ENCODE data around the gene NMU.
"Not testable (repeated sequence)": the region's sequence is repeated elsewhere in the genome, so short reads cannot be mapped to it uniquely, and the experiment has no call there.

Gene NMU

DNA sequence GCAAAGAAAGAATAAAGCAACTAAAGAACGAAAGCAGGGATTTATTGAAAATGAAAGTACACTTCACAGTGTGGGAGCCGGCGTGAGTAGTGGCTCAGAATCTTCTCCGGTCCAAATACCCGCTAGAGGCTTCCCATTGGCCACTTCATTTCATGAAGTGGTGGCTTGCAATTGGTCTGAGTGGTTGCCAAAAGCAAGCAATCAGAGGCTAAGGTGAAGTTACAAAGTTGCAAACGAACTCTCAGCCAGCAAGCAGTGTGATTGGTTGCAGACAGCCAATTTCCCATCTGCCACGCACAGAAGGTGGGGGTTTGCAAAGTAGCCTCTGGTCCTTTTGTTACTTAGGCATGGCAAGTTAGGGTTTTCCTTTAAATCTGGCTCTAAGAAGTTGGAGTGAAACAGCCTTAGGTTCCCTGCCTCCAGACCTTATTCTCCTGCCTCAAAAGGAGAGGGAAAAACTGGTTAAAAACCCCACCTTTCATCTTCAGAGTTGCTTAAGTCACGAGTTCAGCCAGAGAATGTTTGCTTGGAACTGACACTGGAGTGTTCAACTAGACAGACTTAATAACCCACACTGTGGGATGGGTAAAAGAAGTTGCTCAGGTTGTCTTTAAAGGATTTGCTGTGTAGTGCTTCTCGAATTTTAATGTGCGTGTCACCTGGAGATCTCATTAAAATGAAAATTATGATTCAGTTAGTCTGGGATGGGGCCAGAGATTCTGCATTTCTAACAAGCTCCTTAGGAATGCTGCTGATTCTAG, 82.5 kb downstream of the NMU start:
- DNase-seq: no peak

DNA sequence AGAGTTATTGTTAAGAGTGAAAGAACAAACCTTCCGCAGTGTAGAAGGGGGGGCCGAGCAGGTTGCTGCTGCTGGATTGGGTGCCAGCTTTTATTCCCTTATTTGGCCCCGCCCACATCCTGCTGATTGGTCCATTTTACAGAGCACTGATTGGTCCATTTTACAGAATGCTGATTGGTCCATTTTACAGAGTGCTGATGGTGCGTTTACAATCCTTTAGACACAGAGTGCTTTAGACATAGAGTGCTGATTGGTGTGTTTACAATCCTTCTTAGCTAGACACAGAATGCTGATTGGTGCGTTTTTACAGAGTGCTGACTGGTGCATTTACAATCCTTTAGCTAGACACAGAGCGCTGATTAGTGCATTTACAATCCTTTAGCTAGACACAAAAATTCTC, 84.1 kb downstream of the NMU start:
- DNase-seq: not testable (repeated sequence)

DNA sequence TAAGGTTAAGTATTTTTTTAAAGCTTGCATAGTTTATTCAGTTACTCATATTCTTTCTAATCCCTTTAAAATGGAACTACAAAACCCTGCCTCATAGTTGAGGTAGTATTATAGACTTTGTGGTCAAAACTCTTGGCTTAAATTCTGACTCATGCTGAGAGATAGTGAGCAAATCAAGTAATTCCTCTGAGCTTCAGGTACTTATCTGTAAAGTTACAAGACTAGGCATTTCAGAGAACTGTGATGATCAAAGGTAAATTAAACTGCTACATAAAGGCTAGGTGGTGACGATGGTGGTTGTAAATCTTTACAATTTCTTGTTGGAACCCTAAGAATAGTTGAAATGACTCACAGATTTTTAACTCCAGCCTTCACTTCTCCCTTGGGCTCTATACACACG, 86.2 kb downstream of the NMU start:
- no peak for DNase-seq

DNA sequence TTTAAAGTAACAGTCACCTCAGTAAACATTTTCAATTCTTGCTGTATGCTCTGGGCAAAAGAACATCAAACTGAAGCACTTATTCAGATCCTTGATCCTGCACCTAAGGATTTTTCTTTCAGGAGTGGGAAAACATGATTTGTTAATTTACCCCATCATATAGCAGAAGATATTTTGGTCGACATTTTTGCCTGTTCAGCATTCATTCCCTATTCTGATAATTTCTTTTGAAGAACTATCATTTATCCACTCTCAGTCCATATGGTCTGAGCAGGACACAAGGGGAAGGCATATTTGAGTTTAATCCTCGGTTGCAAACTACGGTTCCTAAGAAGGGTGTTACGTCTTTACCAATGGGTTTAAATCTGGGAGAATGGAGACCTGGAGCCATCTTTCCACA, 88.2 kb downstream of the NMU start:
- DNase-seq: no peak

DNA sequence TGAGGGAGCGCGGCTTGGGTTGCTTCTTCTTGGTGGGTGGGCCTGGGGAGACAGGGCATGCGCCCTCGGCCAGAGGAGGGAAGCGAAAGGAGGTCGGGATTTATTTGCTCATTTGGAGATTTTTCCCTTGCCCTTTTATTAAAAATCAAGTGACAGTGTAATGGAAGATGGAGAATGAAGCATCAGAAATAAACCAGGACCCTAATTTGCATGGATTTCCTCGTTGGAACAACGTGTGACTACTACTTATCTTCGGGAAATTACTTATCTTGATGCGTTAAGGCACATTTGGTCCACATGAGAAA, 88.7 kb downstream of the NMU start:
- DNase-seq: no peak

DNA sequence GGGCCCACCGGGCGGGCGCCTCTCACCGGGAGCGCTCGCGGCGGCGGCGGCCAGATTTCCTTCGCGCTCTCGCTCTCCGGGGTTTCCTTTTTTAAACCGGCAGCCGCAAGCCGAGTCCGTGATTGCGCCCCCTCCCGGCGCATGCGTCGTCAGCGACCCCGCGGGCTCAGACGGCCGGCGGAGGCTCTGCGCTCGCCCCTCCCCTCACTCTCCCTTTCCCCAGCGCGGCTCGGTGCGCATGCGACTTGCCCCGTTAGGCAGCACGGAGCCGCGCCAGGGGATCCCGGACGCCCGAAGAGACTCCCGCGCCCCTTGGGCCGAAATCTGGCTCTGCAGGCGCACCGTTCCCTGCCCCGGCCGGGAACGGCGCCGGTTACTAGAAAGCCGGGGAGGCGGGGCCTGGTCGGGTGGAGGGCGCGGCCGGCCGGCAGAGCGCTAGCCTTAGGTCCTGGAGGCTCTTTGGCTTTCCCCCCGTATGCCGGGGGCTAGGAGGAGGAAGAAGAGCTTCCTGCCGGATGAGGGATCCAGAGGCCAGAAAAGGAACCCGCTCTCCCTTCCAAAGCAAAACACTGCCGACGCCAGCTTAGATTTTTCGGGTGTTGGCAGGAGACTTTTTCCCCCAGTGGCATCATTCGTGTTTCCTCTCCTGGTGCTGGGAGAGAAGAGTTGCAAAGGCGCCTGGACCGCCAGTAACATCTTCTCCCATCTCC, 89.2 kb downstream of the NMU start, which contains the start of gene CLOCK:
TSS of gene CLOCK (minus strand) at position 154 of the 710 bp plus-strand sequence. CDS start 64,124 bp downstream, outside the sequence.
- peak; percentile 83 for DNase-seq

DNA sequence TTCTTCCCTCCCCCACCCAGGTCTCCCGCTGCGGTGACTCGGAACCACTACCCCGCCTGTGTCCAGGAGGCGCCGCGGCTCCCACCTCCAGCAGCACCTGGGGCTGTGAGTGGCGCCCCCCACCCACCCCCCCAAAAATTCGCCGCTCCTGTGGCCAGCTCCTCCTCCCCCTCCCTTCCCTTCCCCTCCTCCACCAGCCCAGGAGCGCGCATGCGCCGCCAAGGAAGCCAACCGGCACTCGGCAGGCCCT, 89.7 kb downstream of the NMU start:
- DNase-seq: no peak

DNA sequence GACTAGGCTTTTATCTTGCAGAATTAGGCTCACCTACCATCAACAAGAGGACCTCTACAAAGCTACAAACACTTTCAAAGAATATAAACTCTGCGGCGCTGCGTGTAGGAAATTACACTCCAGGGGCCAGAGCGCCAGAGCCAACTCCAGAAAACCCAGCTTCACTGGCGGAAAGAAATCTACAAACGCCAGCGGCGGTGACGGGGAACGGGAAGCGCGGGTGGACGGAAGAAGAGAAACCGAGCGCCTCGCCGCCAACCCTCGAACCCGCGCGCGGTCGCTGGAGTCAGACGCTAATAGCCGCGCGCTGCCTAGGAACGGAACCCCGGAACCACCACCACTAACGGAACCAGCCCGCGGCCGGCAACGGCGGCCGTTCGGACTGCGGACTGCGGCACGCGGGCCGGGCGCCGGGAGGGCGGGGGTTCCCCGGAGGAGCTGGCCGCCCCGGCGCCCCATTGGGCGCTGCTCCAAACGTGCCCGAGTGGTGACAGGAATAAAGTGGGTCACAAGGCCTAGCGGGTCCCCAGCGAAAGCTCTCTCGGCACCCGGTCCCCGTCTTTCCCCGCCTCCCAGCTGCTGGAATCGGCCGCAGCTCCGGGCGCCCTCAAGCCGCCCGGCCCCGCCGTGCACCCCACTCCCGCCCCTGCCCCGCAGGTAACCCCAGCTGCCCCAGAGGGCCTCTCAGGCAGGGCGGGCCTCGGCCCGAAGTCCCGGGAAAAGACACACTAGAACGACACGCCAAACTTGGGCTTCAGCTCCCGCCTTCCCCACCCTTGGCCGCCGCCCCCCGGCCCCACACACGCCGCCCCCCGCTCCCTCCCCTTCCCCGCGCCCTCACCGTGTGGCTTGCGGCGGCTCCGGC, 90.2 kb downstream of the NMU start:
- peak; percentile 59 for DNase-seq

All from stimulated activated CD4-positive, alpha-beta T cell treated with anti-CD3 and anti-CD28 coated beads, Interleukin-12 subunit alpha, Interleukin-12 subunit beta, amount 100 ng/mL, for 4 hours (primary cell).